Measurements from ENCODE around the gene IPCEF1. TPM values are rescaled to one million over a fixed set of nuclear protein-coding genes. Genes with fewer than 3 reads are reported as not detected.
"Not testable (repeated sequence)": the region's sequence is repeated elsewhere in the genome, so short reads cannot be mapped to it uniquely, and the experiment has no call there.

The IPCEF1 gene
- total and polyA plus RNA-seq, 4 donors: 0.85 to 18.1 (median 3.6) TPM

DNA sequence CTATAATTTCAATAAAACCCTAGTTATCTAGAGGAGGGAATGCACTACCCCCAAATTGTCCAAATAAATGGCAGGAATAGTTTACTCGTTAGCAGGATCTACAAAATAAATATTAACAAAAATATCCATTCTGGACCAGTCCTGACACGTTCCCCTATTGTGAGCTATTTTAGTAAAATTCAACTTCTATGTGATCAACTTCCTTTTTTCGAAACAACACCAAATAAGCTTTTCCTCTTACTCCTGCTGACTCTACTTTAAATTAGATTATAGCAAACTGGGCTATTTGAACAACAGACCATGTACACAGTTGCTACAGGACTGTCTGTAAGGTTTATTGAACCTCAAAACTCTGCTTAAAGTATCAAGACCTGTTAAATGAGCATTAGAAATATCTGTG lies 154.3 kb downstream of the IPCEF1 start:
- TF ChIP-seq, protein P1, sequence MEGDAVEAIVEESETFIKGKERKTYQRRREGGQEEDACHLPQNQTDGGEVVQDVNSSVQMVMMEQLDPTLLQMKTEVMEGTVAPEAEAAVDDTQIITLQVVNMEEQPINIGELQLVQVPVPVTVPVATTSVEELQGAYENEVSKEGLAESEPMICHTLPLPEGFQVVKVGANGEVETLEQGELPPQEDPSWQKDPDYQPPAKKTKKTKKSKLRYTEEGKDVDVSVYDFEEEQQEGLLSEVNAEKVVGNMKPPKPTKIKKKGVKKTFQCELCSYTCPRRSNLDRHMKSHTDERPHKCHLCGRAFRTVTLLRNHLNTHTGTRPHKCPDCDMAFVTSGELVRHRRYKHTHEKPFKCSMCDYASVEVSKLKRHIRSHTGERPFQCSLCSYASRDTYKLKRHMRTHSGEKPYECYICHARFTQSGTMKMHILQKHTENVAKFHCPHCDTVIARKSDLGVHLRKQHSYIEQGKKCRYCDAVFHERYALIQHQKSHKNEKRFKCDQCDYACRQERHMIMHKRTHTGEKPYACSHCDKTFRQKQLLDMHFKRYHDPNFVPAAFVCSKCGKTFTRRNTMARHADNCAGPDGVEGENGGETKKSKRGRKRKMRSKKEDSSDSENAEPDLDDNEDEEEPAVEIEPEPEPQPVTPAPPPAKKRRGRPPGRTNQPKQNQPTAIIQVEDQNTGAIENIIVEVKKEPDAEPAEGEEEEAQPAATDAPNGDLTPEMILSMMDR (IDR thresholded peaks at IDR 0.05; ENCODE audit: control extremely low read depth, extremely low read depth): no peak
- no peaks in the 10 kb centered on the region for H3K36me3 ChIP-seq (ENCODE audit: control insufficient read depth in 4 of 4, insufficient read depth in 4 of 4, low read length in 4 of 4)
- H3K9ac ChIP-seq (ENCODE audit: insufficient read depth in 1 of 2, low read length in 2 of 2): no peak overlapping the region
- no peak overlapping the region for H3K27ac ChIP-seq (ENCODE audit: low read depth in 1 of 2, low read length in 1 of 2)
- 35 to 60% methylated on average over 3 of the region's 3 CpGs for WGBS, 2 donors
- peaks cover 0 to 11% (median 0%) of the 10 kb centered on the region in 5 donors for H3K4me1 ChIP-seq (ENCODE audit: control insufficient read depth in 5 of 5, insufficient read depth in 5 of 5, low read length in 5 of 5)
- no peaks in the 10 kb centered on the region for H3K27me3 ChIP-seq (ENCODE audit: control insufficient read depth in 3 of 3, insufficient read depth in 3 of 3, low read length in 2 of 3)
- no peak overlapping the region for H3K4me3 ChIP-seq
- DNase-seq (no peak), ATAC-seq (ENCODE audit: insufficient read depth, low FRiP score) (no peak)
- H3K9me3 ChIP-seq (ENCODE audit: control insufficient read depth in 4 of 4, insufficient read depth in 3 of 4, low read length in 3 of 4): no peaks in the 10 kb centered on the region

DNA sequence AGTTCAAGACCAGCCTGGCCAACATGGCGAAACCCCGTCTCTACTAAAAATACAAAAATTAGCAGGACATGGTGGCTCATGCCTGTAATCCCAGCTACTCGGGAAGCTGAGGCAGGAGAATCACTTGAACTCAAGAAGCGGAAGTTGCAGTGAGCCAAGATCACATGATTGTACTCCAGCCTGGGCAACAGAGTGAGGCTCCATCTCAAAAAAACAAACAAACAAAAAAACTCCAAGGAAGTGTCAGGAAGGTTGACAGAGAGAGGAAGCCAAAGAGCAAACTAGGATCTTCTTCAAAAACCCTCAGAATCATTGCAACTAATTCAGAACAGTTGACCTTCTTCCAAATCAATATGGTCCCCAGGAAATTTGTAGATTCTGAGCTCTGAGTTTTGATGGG lies 154.9 kb downstream of the IPCEF1 start:
- H3K9ac ChIP-seq (ENCODE audit: insufficient read depth in 1 of 2, low read length in 2 of 2); H3K4me3 ChIP-seq; H3K27me3 ChIP-seq (ENCODE audit: control insufficient read depth in 3 of 3, insufficient read depth in 3 of 3, low read length in 2 of 3); H3K36me3 ChIP-seq (ENCODE audit: control insufficient read depth in 4 of 4, insufficient read depth in 4 of 4, low read length in 4 of 4); ATAC-seq (ENCODE audit: insufficient read depth, low FRiP score); H3K27ac ChIP-seq (ENCODE audit: low read depth in 1 of 2, low read length in 1 of 2); DNase-seq; H3K9me3 ChIP-seq (ENCODE audit: control insufficient read depth in 4 of 4, insufficient read depth in 3 of 4, low read length in 3 of 4): not testable (repeated sequence)
- H3K4me1 ChIP-seq (ENCODE audit: control insufficient read depth in 5 of 5, insufficient read depth in 5 of 5, low read length in 5 of 5): peaks cover 0 to 13% (median 0%) of the 10 kb centered on the region in 5 donors
- 89 to 100% methylated on average over 4 of the region's 4 CpGs for WGBS, 2 donors

DNA sequence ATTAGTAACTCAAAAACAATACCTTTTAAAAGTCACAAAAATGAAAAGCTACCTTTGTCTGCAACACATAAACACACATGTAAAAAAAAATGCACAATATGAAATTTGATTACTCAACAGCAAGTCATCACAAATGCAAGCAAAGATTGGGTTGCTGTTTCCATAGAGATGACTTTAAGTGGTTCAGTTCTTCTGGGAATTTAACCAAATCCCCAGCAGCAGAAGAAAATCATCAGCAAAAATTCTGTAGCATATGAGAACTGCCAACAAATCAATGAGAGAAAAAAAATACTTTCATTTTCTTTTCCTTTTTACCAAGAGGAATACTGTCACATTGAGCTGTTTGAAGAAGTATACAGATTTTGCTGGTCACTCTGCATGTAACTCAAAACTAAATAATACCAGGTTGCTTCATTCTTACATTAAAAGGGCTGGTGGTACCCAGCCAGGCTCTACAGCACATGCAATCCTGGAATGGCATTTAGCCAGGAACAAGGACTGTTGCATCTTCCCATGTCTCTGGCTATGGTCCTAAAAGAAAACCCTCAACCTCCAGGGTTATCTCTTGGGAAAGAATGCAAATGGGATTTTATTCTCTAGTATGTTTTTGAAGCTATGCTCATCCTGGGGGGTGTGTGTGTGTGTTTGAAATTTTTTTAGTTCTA lies 159.3 kb downstream of the IPCEF1 start:
- Histone ChIP-seq H3K4me1 (ENCODE audit: control insufficient read depth in 5 of 5, insufficient read depth in 5 of 5, low read length in 5 of 5) (peaks cover 0 to 13% (median 0%) of the 10 kb centered on the region in 5 donors), H3K27me3 (ENCODE audit: control insufficient read depth in 3 of 3, insufficient read depth in 3 of 3, low read length in 2 of 3) (no peaks in the 10 kb centered on the region), H3K9ac (ENCODE audit: insufficient read depth in 1 of 2, low read length in 2 of 2) (no peak overlapping the region), H3K27ac (ENCODE audit: low read depth in 1 of 2, low read length in 1 of 2) (no peak overlapping the region), H3K36me3 (ENCODE audit: control insufficient read depth in 4 of 4, insufficient read depth in 4 of 4, low read length in 4 of 4) (no peaks in the 10 kb centered on the region), H3K4me3 (no peak overlapping the region), H3K9me3 (ENCODE audit: control insufficient read depth in 4 of 4, insufficient read depth in 3 of 4, low read length in 3 of 4) (no peaks in the 10 kb centered on the region)
- DNase-seq (peak; percentile 37 to 95 (median 93)), ATAC-seq (ENCODE audit: insufficient read depth, low FRiP score) (peak; percentile 19)
- TF ChIP-seq, protein P1 (IDR thresholded peaks at IDR 0.05; ENCODE audit: control extremely low read depth, extremely low read depth): no peak

DNA sequence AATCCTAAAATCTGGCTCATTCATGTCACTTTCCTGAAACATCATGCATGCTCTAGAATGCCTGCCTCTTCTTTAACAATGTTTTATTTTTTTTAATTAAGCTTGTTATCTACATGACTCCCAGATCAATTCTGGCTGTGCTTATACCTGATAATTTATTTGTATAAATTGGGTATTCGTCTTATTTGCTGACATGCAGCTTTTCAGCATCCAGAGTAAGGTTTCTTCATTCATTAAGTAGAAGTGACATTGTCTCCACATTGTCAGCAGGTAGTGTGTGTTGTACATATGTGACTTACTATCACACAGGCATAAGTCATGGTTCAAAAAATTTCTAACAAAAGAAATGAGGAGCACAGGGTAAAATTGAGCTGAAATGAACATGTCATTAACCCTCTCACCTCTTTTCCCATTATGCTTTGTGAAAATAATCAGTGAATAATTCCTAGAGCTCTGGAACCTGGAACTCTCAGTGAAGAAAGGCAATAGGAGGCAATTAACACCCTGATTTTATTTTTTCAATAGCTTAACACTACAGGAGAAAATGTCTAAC lies 160.2 kb downstream of the IPCEF1 start:
- WGBS, 2 donors: 87 to 89% methylated on average over 1 of the region's 1 CpG
- DNase-seq (no peak), ATAC-seq (ENCODE audit: insufficient read depth, low FRiP score) (no peak)
- Histone ChIP-seq H3K36me3 (ENCODE audit: control insufficient read depth in 4 of 4, insufficient read depth in 4 of 4, low read length in 4 of 4) (no peaks in the 10 kb centered on the region), H3K9ac (ENCODE audit: insufficient read depth in 1 of 2, low read length in 2 of 2) (no peak overlapping the region), H3K4me1 (ENCODE audit: control insufficient read depth in 5 of 5, insufficient read depth in 5 of 5, low read length in 5 of 5) (peaks cover 0 to 13% (median 0%) of the 10 kb centered on the region in 5 donors), H3K9me3 (ENCODE audit: control insufficient read depth in 4 of 4, insufficient read depth in 3 of 4, low read length in 3 of 4) (peaks cover 0 to 3% (median 0%) of the 10 kb centered on the region in 4 donors), H3K4me3 (no peak overlapping the region), H3K27me3 (ENCODE audit: control insufficient read depth in 3 of 3, insufficient read depth in 3 of 3, low read length in 2 of 3) (no peaks in the 10 kb centered on the region), H3K27ac (ENCODE audit: low read depth in 1 of 2, low read length in 1 of 2) (no peak overlapping the region)
- TF ChIP-seq, protein P1 (IDR thresholded peaks at IDR 0.05; ENCODE audit: control extremely low read depth, extremely low read depth): no peak
